Neural progenitor cell (in vitro differentiated cells): ENCODE results near the gene PREP.

Source experiments
- CTCF ChIP-seq: fragments of 200-600 bp; sonication (generic); IDR thresholded peaks from 2 replicates; pipeline ENCODE4 v1.5.1; 2017; ENCODE audit warnings: antibody characterized with exemption, mild to moderate bottlenecking
- EZH2 ChIP-seq: fragments of 200-600 bp; sonication (generic); IDR thresholded peaks from 2 replicates; pipeline ENCODE4 v1.6.1; 2017; ENCODE audit warnings: antibody characterized with exemption, mild to moderate bottlenecking, moderate library complexity
- EZH2phosphoT487 ChIP-seq: fragments of 200-600 bp; sonication (generic); IDR thresholded peaks from 2 replicates; pipeline ENCODE4 v1.6.1; 2017; ENCODE audit warnings: antibody characterized with exemption

DNA sequence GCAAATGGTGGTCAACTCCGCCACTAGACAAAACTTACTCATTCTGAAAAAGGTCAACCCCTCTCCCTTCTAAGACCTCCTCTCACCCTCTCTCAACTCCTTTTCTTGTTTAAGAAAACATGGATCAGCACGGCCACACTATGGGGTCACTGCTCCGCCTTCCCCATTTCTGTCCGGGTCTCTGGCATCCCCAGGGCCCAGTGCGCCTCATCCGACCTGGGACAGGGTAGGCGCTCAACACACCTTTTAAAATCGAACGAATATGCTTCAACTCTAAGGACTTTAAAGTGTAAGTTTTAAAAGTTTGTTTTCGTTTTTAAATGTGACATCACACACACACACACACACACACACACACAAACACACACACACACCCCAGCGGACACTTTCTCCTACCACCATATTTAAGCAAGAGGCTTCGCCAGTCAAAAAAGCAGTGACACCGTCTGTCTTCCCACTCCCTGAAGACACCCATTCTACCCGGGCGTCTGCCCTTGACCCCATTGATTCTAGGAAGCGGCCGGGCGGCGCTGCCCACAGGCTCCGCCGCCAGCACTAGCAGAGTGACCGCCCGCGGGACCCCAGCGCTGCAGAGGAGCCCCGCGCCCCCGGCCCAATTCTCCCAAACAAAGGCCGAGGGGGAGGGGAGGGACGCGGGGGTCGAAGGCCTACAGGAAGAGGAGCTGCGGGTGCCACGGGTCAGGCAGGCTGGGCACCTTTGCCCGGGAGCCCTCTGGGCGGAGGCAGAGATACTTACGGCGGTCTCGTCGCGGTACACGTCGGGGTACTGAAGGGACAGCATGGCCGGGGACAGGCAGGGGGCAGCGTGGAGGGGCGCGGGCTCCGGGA lies 568 bp downstream of the PREP start:
- TF ChIP-seq CTCF = no peak
- TF ChIP-seq EZH2 = peak; percentile 54
- no peak for TF ChIP-seq EZH2phosphoT487
